AG04449 (cell line): Measurements from ENCODE around the gene TBL1X.

Source experiments
- CTCF ChIA-PET: fragments of 350-600 bp; formaldehyde crosslinking; extraction: SDS; loops from one replicate; lab custom pipeline; 2021; ENCODE audit warnings: antibody characterized with exemption; lab: Yijun Ruan, JAX
- POLR2A ChIA-PET: fragments of 400-600, 350-600 bp; formaldehyde crosslinking; extraction: SDS; loops from one replicate; lab custom pipeline; 2020; ENCODE audit warnings: antibody characterized with exemption, inconsistent platforms; lab: Yijun Ruan, JAX
- DNase-seq: peaks from one replicate; pipeline ENCODE4 v3.0.0-alpha.2; 2010; ENCODE audit warnings: low read depth, low spot score
- H3K4me3 ChIP-seq: 2 replicates; pipeline ENCODE4 v1.5.1; 2011; ENCODE audit warnings: low read depth, mild to moderate bottlenecking, control low read depth, low read length
- CTCF ChIP-seq: IDR thresholded peaks from one replicate; pipeline ENCODE4 v1.5.1; 2011; ENCODE audit warnings: mild to moderate bottlenecking, moderate library complexity, low read length, control low read depth, inconsistent platforms; ENCODE audit not compliant: insufficient read depth; ENCODE audit errors: missing control alignments

The TBL1X gene

GRCh38 chrX:9476810-9477575 is 12.1 kb downstream of the TBL1X start:
- POLR2A ChIA-PET = no interaction called here
- CTCF ChIA-PET = interaction anchor here (1.0 kb wide), 1 partner anchor 658 kb away, joined by 3 read pairs; no protein-coding TSS in a partner anchor
- H3K4me3 ChIP-seq = no peak overlapping the region
- DNase-seq = no peak
- no peak for TF ChIP-seq CTCF

- H3K4me3 ChIP-seq = no peak overlapping the region
- DNase-seq = no peak
- CTCF ChIA-PET = no interaction called here
- POLR2A ChIA-PET = no interaction called here
- no peak for TF ChIP-seq CTCF
Measured at GRCh38 chrX:9482408-9482807, 17.6 kb downstream of the TBL1X start.

DNA sequence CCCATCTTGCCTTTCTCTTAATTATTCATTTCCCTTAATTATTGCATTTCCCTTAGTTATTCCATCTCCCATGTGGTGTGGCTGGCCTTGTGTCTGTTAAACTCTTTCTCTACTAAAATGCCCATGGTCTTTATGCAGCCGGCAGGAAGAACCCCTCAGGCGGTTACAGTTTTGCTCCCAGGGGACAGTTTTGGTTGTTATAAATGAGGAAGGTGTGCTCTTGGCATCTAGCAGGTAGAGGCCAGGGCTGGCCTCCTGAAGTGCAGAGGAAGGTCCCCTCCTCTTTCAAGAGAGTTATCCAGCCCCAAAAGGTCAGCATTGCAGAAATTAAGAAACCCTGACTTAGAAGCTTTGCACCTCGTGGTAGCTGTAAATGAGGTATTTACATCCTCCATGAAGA is 18.0 kb downstream of the TBL1X start:
- CTCF ChIA-PET = no interaction called here
- DNase-seq = no peak
- POLR2A ChIA-PET = no interaction called here
- no peak overlapping the region for H3K4me3 ChIP-seq
- TF ChIP-seq CTCF = no peak

- DNase-seq = no peak
- TF ChIP-seq CTCF = no peak
- ChIA-PET POLR2A (no interaction called here), CTCF (no interaction called here)
- H3K4me3 ChIP-seq = no peak overlapping the region
Measured at GRCh38 chrX:9483376-9483775, 18.5 kb downstream of the TBL1X start.

GRCh38 chrX:9486786-9487387 is 22.0 kb downstream of the TBL1X start:
- ChIA-PET POLR2A (no interaction called here), CTCF (no interaction called here)
- DNase-seq = no peak
- no peak for TF ChIP-seq CTCF
- no peak overlapping the region for H3K4me3 ChIP-seq

- ChIA-PET CTCF (no interaction called here), POLR2A (no interaction called here)
- TF ChIP-seq CTCF = no peak
- no peak for DNase-seq
- no peak overlapping the region for H3K4me3 ChIP-seq
Measured at GRCh38 chrX:9488586-9488985, 23.7 kb downstream of the TBL1X start.
